K562 (cell line): ENCODE measurements around the gene C1orf116. TPM values are rescaled to one million over a fixed set of nuclear protein-coding genes. Genes with fewer than 3 reads are reported as not detected.

ENCODE experiments used
- ATAC-seq: fragments of 200-7000 bp; cut with Tn5 transposase; 3 replicates; pipeline ENCODE4 v1.9.1; 2020; ENCODE audit warnings: moderate library complexity
- BruUV-seq: library from RNA; stranded (reverse); fragments of 400-500 nt; replicated peaks from 2 replicates; lab custom pipeline; 2021; lab: Mats Ljungman, UMichigan
- CTCF ChIA-PET: fragments of 300-600 bp; formaldehyde crosslinking; extraction: SDS; loops from one replicate; lab custom pipeline; 2021; ENCODE audit warnings: low intra/inter-chr PET ratio; lab: Yijun Ruan, JAX
- POLR2A ChIA-PET: fragments of 300-600, 350-650 bp; sonication (Branson Sonifier 250); formaldehyde crosslinking; extraction: SDS; loops from one replicate; lab custom pipeline; 2021; ENCODE audit warnings: antibody characterized with exemption, inconsistent platforms; lab: Yijun Ruan, JAX
- DNase-seq, 4 experiments: peaks; one replicate each; pipeline versions ENCODE4 v3.0.0 to v3.0.0-alpha.2; 2011 to 2018; ENCODE audit warnings: low spot score in 3 of 4, mixed read lengths in 3 of 4; ENCODE audit errors: extremely low read depth in 1 of 4
- FAIRE-seq: peaks from 2 replicates; lab custom pipeline; 2011; peaks lifted over from hg19 to GRCh38; lab: Jason Lieb, UNC
- H2AFZ ChIP-seq: 2 replicates; pipeline ENCODE4 v1.6.0; 2011; ENCODE audit warnings: low read depth, low read length, control low read depth, inconsistent platforms
- H3K27ac ChIP-seq: fragments of 200-600 bp; 3 replicates; pipeline ENCODE4 v1.8.0; 2011; ENCODE audit warnings: low read depth, mild to moderate bottlenecking, control low read depth, inconsistent platforms, low read length, moderate library complexity, mixed read lengths; ENCODE audit errors: extremely low read depth
- H3K27me3 ChIP-seq, 2 experiments: fragments of 300-600 bp in 1 of 2; 2 replicates in 1 of 2; 3 replicates in 1 of 2; pipeline versions ENCODE4 v1.6.0 to v1.8.0; 2011; ENCODE audit warnings: inconsistent platforms in 2 of 2, low read length in 2 of 2, mild to moderate bottlenecking in 1 of 2, mixed read lengths in 1 of 2, moderate library complexity in 1 of 2; ENCODE audit not compliant: control insufficient read depth in 2 of 2, insufficient read depth in 2 of 2
- H3K36me3 ChIP-seq: fragments of 300-600 bp; 3 replicates; pipeline ENCODE4 v1.8.0; 2011; ENCODE audit warnings: mild to moderate bottlenecking, low read length, inconsistent platforms; ENCODE audit not compliant: control insufficient read depth, insufficient read depth
- H3K4me1 ChIP-seq, 2 experiments: fragments of 200-600 bp in 1 of 2; replicated peaks in 1 of 2; 2 replicates in 1 of 2; 3 replicates in 1 of 2; pipeline versions ENCODE4 v1.5.1 to v1.8.0; 2011; ENCODE audit warnings: inconsistent platforms in 2 of 2, low read length in 2 of 2, mild to moderate bottlenecking in 1 of 2, mixed read lengths in 1 of 2, moderate library complexity in 1 of 2; ENCODE audit not compliant: control insufficient read depth in 2 of 2, insufficient read depth in 2 of 2
- H3K4me2 ChIP-seq: 2 replicates; pipeline ENCODE4 v1.6.1; 2011; ENCODE audit warnings: low read length, control low read depth, inconsistent platforms, mixed read lengths; ENCODE audit not compliant: insufficient read depth
- H3K4me3 ChIP-seq: fragments of 200-600 bp; sonication (generic), shearing (Covaris generic); 2 replicates; pipeline ENCODE4 v1.5.1; 2016; ENCODE audit warnings: control low read depth, inconsistent platforms
- H3K79me2 ChIP-seq: fragments of 200-600 bp; 3 replicates; pipeline ENCODE4 v1.8.0; 2011; ENCODE audit warnings: low read length, inconsistent platforms; ENCODE audit not compliant: control insufficient read depth, insufficient read depth
- H3K9ac ChIP-seq, 2 experiments: 2 replicates each; pipeline versions ENCODE4 v1.6.0 to v1.6.1; 2011; ENCODE audit warnings: low read depth in 2 of 2, low read length in 2 of 2, control low read depth in 1 of 2, inconsistent platforms in 1 of 2, mild to moderate bottlenecking in 1 of 2, mixed read lengths in 1 of 2; ENCODE audit not compliant: insufficient read depth in 1 of 2
- H3K9me1 ChIP-seq: one replicate; pipeline ENCODE4 v1.6.0; 2011; ENCODE audit warnings: inconsistent platforms, mild to moderate bottlenecking, low read length, moderate library complexity; ENCODE audit not compliant: control insufficient read depth, insufficient read depth
- H3K9me3 ChIP-seq: replicated peaks from 2 replicates; pipeline ENCODE4 v1.5.1; 2011; ENCODE audit warnings: low read depth, low read length, inconsistent platforms; ENCODE audit not compliant: control insufficient read depth, insufficient read depth
- H4K20me1 ChIP-seq: replicated peaks from 2 replicates; pipeline ENCODE4 v1.6.1; 2011; ENCODE audit warnings: low read length, inconsistent platforms, mixed read lengths; ENCODE audit not compliant: control insufficient read depth, insufficient read depth
- GTF3C2 ChIP-seq: IDR thresholded peaks from 3 replicates; pipeline ENCODE4 v1.6.1; 2011; ENCODE audit warnings: borderline replicate concordance, mild to moderate bottlenecking, moderate library complexity; ENCODE audit not compliant: insufficient read length; ENCODE audit errors: extremely low read depth
- KAT2B ChIP-seq: IDR thresholded peaks from one replicate; pipeline ENCODE4 v1.6.1; 2012; ENCODE audit warnings: low read depth, mild to moderate bottlenecking, control low read depth, inconsistent platforms, low read length, moderate library complexity
- MBD1 ChIP-seq: fragments of 250-450 bp; sonication (Bioruptor Pico); IDR thresholded peaks from 2 replicates; pipeline ENCODE4 v1.8.0; 2022; ENCODE audit warnings: inconsistent platforms
- PYGO2 ChIP-seq: fragments of 450-650 bp; IDR thresholded peaks from 2 replicates; pipeline ENCODE4 v1.6.1; 2016; ENCODE audit warnings: mild to moderate bottlenecking, missing genetic modification characterization, moderate library complexity, missing compliant biosample characterization
- RCOR1 ChIP-seq, 2 experiments: IDR thresholded peaks; 2 replicates each; pipeline ENCODE4 v1.6.1; 2012; ENCODE audit warnings: low read depth in 2 of 2, low read length in 2 of 2, borderline replicate concordance in 1 of 2, improper control_type of control experiment in 1 of 2
- RFX1 ChIP-seq: fragments of 450-650 bp; IDR thresholded peaks from 2 replicates; pipeline ENCODE4 v1.6.1; 2016; ENCODE audit warnings: mild to moderate bottlenecking, moderate library complexity
- WGBS: fragments of 100-300 bp; shearing (Covaris generic); methylation state at CpG from one replicate; pipeline ENCODE4 v1.1.6; 2016; ENCODE audit warnings: low coverage, mixed read lengths; ENCODE audit not compliant: insufficient coverage; ENCODE audit errors: missing lambda C conversion rate; 5-methylcytosine and 5-hydroxymethylcytosine counted together
- in situ Hi-C: fragments of 300-500 bp; cut with MboI; formaldehyde crosslinking; loops from 4 replicates; pipeline ENCODE4 v1.15.0; 2018; ENCODE audit warnings: inconsistent platforms, mixed read lengths
- intact Hi-C: fragments of 100-400 bp; cut with micrococcal nuclease; formaldehyde crosslinking; loops from 2 replicates; pipeline ENCODE4 v1.14.2; 2022
- polyA plus RNA-seq, 8 experiments: library from polyadenylated mRNA; depleted of rRNA in 4 of 8; stranded (reverse) in 5 of 8; unstranded in 3 of 8; fragments of >200 nt; fragmentation: Nextera tagmentation in 2 of 8; fragmentation: Illumina TruSeq in 1 of 8; extraction: Ambion mirVana in 2 of 8; extraction: Trizol in 1 of 8; gene quantifications; 2 replicates each; pipeline versions ENCODE4 v1.2.1 to v1.2.3, GENCODE V29; 2011 to 2014; ENCODE audit warnings: inconsistent platforms in 1 of 8, missing spikeins in 1 of 8
- total RNA-seq, 7 experiments: library from RNA; depleted of rRNA in 6 of 7; stranded (reverse); fragments of >200 nt in 6 of 7; fragmentation: Illumina TruSeq in 2 of 7; extraction: Trizol in 2 of 7; gene quantifications; 2 replicates each; pipeline versions ENCODE4 v1.2.1 to v1.2.3, GENCODE V29; 2011 to 2021; ENCODE audit warnings: low replicate concordance in 1 of 7

C1orf116 gene
- total and polyA plus RNA-seq, 9 of the 15 experiments (the other 6 are each of a cell fraction or from before 2014, with no cell fraction given) = 0.62 to 3.0 (median 0.95) TPM

GRCh38 chr1:207010726-207011125 is 21.8 kb downstream of the C1orf116 start:
- Histone ChIP-seq H3K9ac (no peak overlapping the region), H3K36me3 (no peaks in the 10 kb centered on the region), H3K9me3 (peaks cover 3% of the 10 kb centered on the region; the same call in 1 of the 2 replicates), H3K27ac (no peak overlapping the region), H2AFZ (peak overlapping the region; percentile 84), H3K9me1 (no peaks in the 10 kb centered on the region), H3K4me1 (peaks cover 3 to 33% of the 10 kb centered on the region in 2 experiments; a peak in 4 of 5 replicates), H3K4me3 (no peak overlapping the region), H4K20me1 (no peaks in the 10 kb centered on the region), H3K27me3 (no peaks in the 10 kb centered on the region), H3K79me2 (no peaks in the 10 kb centered on the region), H3K4me2 (no peak overlapping the region)
- no peak for FAIRE-seq
- ATAC-seq = peak; percentile 28
- CTCF ChIA-PET = interaction anchor here (0.6 kb wide), 1 partner anchor 17 kb away, joined by 4 read pairs; no protein-coding TSS in a partner anchor
- in situ Hi-C loops = no loop called here
- WGBS = 95% methylated on average over 2 of the region's 2 CpGs
- no peak for DNase-seq
- POLR2A ChIA-PET = interaction anchor here (0.6 to 6.5 kb wide), 6 partner anchors 9 to 59 kb away, joined by 3 to 38 read pairs (median 4); no protein-coding TSS in a partner anchor
- no TSS peak for BruUV-seq
- intact Hi-C loops = no loop called here
- TF ChIP-seq GTF3C2 (no peak), PYGO2 (tag) (no peak), RFX1 (no peak), RCOR1 (IDR thresholded peaks at IDR 0.05; ENCODE audit: borderline replicate concordance in 1 of 2, low read depth in 2 of 2, low read length in 2 of 2) (no peak), KAT2B (no peak), MBD1 (CRISPR knock-in tag) (no peak)
